ENCODE results near the gene ABCF1.

Gene ABCF1

GRCh38 chr6:30557683-30557981 is 13.6 kb upstream of the ABCF1 start:
- peak; percentile 53 for DNase-seq (ENCODE audit: low spot score)
- TF ChIP-seq, protein P1, sequence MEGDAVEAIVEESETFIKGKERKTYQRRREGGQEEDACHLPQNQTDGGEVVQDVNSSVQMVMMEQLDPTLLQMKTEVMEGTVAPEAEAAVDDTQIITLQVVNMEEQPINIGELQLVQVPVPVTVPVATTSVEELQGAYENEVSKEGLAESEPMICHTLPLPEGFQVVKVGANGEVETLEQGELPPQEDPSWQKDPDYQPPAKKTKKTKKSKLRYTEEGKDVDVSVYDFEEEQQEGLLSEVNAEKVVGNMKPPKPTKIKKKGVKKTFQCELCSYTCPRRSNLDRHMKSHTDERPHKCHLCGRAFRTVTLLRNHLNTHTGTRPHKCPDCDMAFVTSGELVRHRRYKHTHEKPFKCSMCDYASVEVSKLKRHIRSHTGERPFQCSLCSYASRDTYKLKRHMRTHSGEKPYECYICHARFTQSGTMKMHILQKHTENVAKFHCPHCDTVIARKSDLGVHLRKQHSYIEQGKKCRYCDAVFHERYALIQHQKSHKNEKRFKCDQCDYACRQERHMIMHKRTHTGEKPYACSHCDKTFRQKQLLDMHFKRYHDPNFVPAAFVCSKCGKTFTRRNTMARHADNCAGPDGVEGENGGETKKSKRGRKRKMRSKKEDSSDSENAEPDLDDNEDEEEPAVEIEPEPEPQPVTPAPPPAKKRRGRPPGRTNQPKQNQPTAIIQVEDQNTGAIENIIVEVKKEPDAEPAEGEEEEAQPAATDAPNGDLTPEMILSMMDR (IDR thresholded peaks at IDR 0.05; ENCODE audit: extremely low read depth, insufficient read depth, missing control alignments): no peak
- in situ Hi-C loops (cut with MboI; ENCODE audit: low pct_unique_long_range_greater_than_20kb, low sequenced_read_pairs, unreplicated experiment): no loop called here

- no peak for DNase-seq (ENCODE audit: low spot score)
- TF ChIP-seq, protein P1 (IDR thresholded peaks at IDR 0.05; ENCODE audit: extremely low read depth, insufficient read depth, missing control alignments): no peak
- in situ Hi-C loops (cut with MboI; ENCODE audit: low pct_unique_long_range_greater_than_20kb, low sequenced_read_pairs, unreplicated experiment): no loop called here
These were observed 10.3 kb upstream of the ABCF1 start for GRCh38 chr6:30560930-30561329.

- in situ Hi-C loops (cut with MboI; ENCODE audit: low pct_unique_long_range_greater_than_20kb, low sequenced_read_pairs, unreplicated experiment): no loop called here
- no peak for DNase-seq (ENCODE audit: low spot score)
- TF ChIP-seq, protein P1 (IDR thresholded peaks at IDR 0.05; ENCODE audit: extremely low read depth, insufficient read depth, missing control alignments): no peak
These were observed 8.5 kb upstream of the ABCF1 start for GRCh38 chr6:30562470-30563425.

DNA sequence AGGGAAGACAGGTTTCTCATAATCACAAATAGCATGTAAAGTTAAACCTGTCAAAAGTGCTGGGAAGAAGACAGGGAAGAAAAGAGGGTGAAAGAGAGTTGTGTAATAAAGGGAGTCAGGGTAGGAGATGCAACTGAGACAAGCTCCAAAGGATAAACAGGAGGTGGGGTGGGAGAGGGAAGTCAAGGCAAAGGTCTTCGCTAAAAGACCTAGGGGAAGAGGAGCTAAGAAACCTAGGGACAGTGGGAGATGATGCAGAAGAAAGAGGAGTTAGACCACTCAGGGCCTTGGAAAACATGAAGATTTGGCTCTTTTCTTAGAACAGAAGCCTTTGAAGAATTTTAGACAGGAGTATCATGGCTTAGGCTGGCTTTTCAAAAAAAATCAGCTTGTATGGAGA is 7.1 kb upstream of the ABCF1 start:
- DNase-seq (ENCODE audit: low spot score): no peak
- TF ChIP-seq, protein P1 (IDR thresholded peaks at IDR 0.05; ENCODE audit: extremely low read depth, insufficient read depth, missing control alignments): no peak
- in situ Hi-C loops (cut with MboI; ENCODE audit: low pct_unique_long_range_greater_than_20kb, low sequenced_read_pairs, unreplicated experiment): no loop called here

- in situ Hi-C loops (cut with MboI; ENCODE audit: low pct_unique_long_range_greater_than_20kb, low sequenced_read_pairs, unreplicated experiment): no loop called here
- no peak for DNase-seq (ENCODE audit: low spot score)
- TF ChIP-seq, protein P1 (IDR thresholded peaks at IDR 0.05; ENCODE audit: extremely low read depth, insufficient read depth, missing control alignments): no peak
These were observed 5.5 kb upstream of the ABCF1 start for GRCh38 chr6:30565772-30566171.

DNA sequence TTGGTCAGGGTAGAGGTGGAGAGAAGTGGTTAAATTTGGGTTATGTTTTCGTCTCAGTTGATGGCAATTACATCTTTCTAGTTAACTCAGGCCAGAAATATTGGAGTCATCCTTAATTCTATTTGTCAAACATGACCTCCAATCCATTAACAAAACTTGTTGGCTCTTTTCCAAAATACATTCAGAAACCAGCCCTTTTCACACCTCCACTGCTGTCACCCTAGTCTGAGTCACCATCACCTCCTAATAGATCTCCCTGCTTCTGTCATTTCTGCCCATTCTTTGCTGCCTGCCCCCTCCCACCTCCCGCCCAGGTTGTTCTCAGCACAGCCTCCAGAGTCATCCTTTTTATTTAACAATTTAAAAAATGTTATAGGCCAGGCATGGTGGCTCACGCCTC is 3.0 kb upstream of the ABCF1 start:
- TF ChIP-seq, protein P1 (IDR thresholded peaks at IDR 0.05; ENCODE audit: extremely low read depth, insufficient read depth, missing control alignments): no peak
- DNase-seq (ENCODE audit: low spot score): no peak
- in situ Hi-C loops (cut with MboI; ENCODE audit: low pct_unique_long_range_greater_than_20kb, low sequenced_read_pairs, unreplicated experiment): no loop called here

Data from GM13977 (cell line).